DMS 273 (cell line): ENCODE results near the gene CAD.
A peak's percentile ranks its signal among the peaks of the same experiment; 100 is the strongest.
"Not testable (repeated sequence)": the region's sequence is repeated elsewhere in the genome, so short reads cannot be mapped to it uniquely, and the experiment has no call there.

ENCODE experiments used
- DNase-seq: peaks from one replicate; lab custom pipeline; 2025; ENCODE audit not compliant: unreplicated experiment; lab: John Stamatoyannopoulos, UW

The CAD gene

GRCh38 chr2:27251766-27252165 lies 34.6 kb downstream of the CAD start:
- DNase-seq = no peak

GRCh38 chr2:27255187-27255586 lies 38.0 kb downstream of the CAD start:
- DNase-seq = no peak

GRCh38 chr2:27255660-27256059 lies 38.5 kb downstream of the CAD start:
- no peak for DNase-seq

- no peak for DNase-seq
These were observed 39.8 kb downstream of the CAD start for GRCh38 chr2:27256855-27257454.

- no peak for DNase-seq
These were observed 40.9 kb downstream of the CAD start for GRCh38 chr2:27258051-27258450.

DNA sequence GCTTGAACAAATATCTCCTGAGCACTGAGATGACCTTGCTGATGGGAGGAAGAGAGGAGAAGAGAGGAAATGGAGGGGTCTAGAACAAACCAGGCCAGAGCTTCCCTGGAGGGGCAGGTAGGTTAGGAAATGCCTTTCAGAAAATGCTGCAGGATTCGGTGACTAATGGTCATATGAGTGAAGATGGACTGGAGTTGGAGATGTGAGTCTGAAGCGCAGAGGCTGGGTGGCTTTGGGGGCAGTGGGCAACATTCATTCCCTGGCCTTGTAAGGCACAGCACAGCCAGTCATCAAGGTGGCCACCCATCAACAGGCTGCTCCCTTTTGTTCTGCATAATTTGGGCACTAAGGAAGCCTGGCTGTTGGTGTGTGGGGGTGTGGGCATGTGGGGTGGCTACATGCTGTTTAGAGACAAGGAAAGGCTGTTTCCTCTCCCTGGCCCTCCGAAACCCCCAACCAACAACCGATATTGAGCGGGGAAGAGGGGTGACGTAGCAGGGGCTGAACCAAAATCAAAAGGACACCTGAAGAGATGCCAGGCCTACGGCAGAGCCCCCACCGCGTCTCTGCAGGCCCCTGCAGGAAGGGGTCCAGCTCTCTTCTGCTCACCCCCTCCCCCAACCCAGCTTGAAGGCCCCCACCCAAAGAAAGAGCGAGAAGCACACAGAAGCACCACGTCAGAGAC lies 44.2 kb downstream of the CAD start:
- DNase-seq = no peak

DNA sequence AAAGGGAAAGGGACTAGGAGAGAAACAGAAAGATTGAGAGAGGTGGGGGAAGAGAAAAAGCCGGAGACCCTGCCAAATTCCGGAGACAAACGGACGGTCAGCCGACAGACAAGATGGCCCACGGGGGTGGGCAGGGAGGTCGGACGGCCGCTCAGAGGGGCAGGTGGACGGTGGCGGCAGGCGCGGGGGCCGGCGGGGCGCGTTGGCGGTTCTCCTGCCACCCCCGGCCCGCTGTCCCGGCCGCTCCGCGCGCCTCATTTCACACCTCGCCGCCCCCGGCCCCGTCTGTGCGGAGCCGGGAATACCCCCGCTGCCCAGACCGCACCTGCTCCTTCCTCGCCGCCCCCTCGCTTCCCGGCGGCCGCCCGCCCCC lies 44.7 kb downstream of the CAD start:
- peak; percentile 42 for DNase-seq

DNA sequence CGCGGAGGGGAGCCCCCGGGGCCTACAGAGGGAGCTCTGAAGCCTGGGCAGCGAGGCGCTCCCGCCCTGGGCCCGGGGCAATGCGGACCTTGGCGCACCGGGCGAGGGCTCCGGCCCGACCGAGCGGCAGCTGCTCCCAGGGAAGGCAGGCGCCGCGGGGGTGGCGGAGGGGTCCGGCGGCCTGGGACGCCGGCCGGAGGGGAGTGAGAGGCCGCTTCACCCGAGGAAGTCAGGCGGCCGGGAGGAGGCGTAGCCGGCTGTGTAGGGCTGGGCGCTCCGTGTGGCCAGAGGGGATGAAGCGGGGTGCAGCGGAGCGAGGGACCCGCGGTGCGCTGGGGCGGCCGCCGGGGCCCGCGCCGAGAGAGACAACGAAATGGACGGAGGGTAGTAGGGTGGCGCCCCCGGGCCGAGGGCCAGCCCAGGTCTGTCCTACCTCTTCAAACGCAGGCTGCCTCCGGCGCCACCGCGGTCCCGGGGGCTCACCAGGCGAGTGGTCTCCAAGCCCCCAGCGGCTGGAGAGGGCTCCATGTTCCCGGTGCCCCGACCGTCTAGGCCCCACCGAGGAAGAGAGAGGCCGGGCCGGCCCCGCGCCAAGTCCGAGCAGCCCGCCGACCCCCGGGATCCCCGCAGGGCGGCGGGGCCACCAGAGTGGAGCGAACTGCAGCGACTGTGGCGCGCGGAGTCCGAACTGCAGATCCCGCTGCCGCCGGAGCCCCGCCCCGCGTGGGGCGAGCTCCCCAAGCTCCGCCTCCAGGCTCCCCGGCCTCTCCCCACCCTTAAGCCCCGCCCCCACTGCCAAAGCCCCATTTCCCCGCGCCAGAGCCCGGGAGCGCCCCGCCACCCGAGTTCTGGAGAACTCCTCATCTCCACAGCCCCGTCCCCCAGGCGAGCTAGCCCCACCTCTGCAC lies 45.5 kb downstream of the CAD start, which contains the start of gene SLC30A3:
Gene SLC30A3 (minus strand): TSS at position 669 of the 908 bp plus-strand sequence. CDS start 141 bp downstream, at position 528.
- peak; percentile 66 for DNase-seq

DNA sequence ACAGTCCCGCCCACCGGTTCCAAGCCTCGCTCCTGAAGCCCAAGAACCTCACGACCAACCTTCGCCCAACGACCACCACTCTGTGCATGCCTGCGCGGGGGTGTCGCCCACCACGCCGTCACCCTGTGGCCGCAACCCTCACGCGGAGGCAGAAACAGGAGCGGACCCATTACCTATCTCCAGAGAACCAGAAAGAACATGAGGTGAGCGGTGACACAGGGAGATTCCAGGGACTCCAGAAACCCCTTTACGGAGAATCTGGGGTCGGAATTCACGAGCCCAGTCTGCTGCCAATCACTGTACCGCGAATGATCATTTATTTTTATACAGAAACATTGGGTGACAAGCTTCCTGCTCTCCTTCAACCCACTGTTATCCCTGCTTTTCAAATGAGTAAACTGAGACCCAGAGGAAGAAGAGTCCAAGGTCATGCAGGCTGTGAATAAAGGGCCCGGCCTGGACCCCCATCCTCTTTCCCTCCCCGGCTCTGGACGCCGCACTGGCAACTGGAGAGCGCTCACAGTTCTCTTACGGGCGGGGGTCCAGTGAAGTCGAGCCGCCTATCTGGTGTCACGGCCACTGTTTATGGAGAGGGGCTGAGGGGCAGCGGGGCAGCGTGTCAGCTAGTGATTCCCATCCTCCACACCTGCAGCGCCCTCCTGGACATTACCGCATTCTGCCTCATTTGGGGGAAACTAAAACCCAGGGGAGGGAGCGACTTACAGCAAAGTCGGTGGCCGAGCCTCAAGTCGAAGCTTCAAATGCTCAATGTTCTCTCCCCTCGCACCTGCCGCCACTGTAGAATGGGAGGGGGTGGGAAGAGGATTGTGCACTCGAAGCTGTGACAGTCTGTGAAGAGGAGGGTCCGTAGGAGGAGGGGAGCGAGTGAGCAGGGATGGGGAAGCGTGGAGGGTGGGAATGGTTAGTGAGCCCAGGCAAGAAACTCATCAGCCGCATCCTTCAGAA lies 46.4 kb downstream of the CAD start:
- DNase-seq = peak; percentile 52

DNA sequence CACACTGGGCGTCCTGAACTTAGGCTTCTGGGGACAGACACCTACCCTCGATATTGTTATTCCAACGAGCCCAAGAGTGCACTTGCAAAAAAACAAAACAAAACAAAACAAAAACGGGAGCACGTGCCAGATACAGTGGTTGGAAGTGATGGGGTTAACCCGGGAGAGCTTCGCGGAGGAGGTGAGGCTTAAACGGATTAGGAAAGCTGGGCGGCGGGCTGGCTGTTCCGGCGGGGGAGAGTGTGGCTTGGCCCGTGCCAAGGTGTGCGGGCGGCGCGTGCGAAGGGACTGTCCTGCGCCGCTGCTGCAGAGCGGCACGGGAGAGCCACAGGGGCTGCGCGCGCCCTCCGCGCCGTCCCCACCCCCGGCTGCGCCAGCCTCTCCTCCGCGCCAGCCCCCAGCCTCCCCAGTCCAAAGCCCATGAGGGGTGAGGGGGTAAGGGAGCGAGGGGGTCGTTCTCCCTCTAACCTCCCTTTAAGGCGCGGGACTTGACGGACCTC lies 47.1 kb downstream of the CAD start:
- peak; percentile 52 for DNase-seq

GRCh38 chr2:27264753-27265535 lies 47.8 kb downstream of the CAD start:
- DNase-seq = peak; percentile 93

GRCh38 chr2:27265536-27265870 lies 48.3 kb downstream of the CAD start:
- no peak for DNase-seq

GRCh38 chr2:27268296-27268695 lies 51.1 kb downstream of the CAD start:
- not testable (repeated sequence) for DNase-seq

GRCh38 chr2:27270131-27270530 lies 53.0 kb downstream of the CAD start:
- DNase-seq = no peak

DNA sequence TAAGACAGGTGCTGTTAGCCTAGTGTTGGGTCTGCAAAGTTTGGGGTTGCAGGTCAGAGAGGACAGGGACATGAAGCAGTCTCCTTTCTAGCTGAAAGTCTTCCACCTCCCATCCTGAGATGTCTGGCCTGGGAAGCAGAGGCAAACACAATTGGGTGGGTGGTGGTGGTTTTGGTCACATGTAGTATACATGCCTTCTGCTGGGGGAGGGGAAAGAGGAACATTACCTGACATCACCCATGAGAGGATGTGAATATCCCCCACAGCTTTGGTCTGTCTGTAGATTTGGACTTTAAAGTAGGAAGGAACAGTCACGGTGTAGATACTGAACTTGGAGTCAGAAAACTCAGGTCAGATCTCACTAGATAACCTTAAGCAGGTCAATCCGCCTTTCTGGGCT lies 53.5 kb downstream of the CAD start:
- no peak for DNase-seq

GRCh38 chr2:27271631-27272340 lies 54.6 kb downstream of the CAD start:
- DNase-seq = no peak

GRCh38 chr2:27272537-27273522 lies 55.7 kb downstream of the CAD start:
- peak; percentile 32 for DNase-seq
